ENCODE measurements around the gene DLGAP5. TPM values are rescaled to one million over a fixed set of nuclear protein-coding genes. Genes with fewer than 3 reads are reported as not detected.

DLGAP5 gene
- total RNA-seq, 4 donors from 2014 or later = 4.6 to 16.8 (median 9.0) TPM

- WGBS, 2 donors = 21 to 35% methylated on average over 5 to 9 of the region's 20 CpGs
- DNase-seq = no peak
These were observed 62.8 kb downstream of the DLGAP5 start for GRCh38 chr14:55128386-55129085.

GRCh38 chr14:55127460-55127951, 63.9 kb downstream of the DLGAP5 start:
- Histone ChIP-seq H3K4me3 (no peak overlapping the region), H3K27ac (peak overlapping the region; percentile 71 to 99 (median 98)), H3K36me3 (peaks cover 0 to 9% (median 0%) of the 10 kb centered on the region in 3 donors), H3K9me3 (no peaks in the 10 kb centered on the region), H3K27me3 (no peaks in the 10 kb centered on the region), H3K4me1 (peaks cover 27 to 90% (median 63%) of the 10 kb centered on the region in 3 donors)
- WGBS, 2 donors = 18 to 34% methylated on average over 2 of the region's 2 CpGs
- TF ChIP-seq CTCF (IDR thresholded peaks at IDR 0.05) (no peak), POLR2A (IDR thresholded peaks at IDR 0.05) (no peak)
- no peak for DNase-seq
- intact Hi-C loops (cut with DNase I) = no loop called here

More at GRCh38 chr14:55128386-55129085, 62.8 kb downstream of the DLGAP5 start:
- Histone ChIP-seq H3K27ac (peak overlapping the region; percentile 98 to 99 (median 99)), H3K36me3 (peaks cover 0 to 19% (median 0%) of the 10 kb centered on the region in 3 donors), H3K4me3 (peak overlapping the region; percentile 89 to 93 (median 90)), H3K9me3 (no peaks in the 10 kb centered on the region), H3K4me1 (peaks cover 17 to 90% (median 61%) of the 10 kb centered on the region in 3 donors), H3K27me3 (no peaks in the 10 kb centered on the region)
- intact Hi-C loops (cut with DNase I) = no loop called here
- no peak for TF ChIP-seq CTCF (IDR thresholded peaks at IDR 0.05)
- TF ChIP-seq POLR2A (IDR thresholded peaks at IDR 0.05) = no peak

DNA sequence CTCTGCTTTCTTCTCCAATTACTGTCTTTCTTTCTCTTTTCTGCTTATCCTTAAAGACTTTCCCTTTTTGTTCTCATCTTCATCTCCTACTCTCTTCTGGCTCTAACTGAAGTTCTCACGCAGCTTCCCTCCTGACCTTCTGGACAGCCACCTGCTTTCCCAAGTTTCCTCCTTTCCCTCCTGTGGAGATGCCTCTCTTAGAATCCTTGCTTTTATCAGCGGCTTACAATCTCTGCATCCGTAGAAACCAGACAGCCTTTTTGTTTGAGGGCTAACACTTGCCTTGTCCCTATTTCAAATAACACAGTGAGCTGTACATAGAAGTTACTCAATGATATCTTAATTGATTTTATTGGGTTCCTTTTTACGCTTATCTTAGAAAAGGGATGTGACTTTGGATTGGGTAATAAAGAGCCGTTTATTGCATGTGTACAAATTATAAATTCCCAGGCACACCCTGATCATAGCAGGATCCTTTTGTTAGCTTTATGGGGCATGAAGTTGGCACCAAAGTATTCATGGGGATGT, 64.4 kb downstream of the DLGAP5 start:
- Histone ChIP-seq H3K9me3 (no peaks in the 10 kb centered on the region), H3K4me3 (no peak overlapping the region), H3K4me1 (peaks cover 30 to 90% (median 63%) of the 10 kb centered on the region in 3 donors), H3K27me3 (no peaks in the 10 kb centered on the region), H3K27ac (peak overlapping the region; percentile 71 to 99 (median 98)), H3K36me3 (peaks cover 0 to 8% (median 0%) of the 10 kb centered on the region in 3 donors)
- intact Hi-C loops (cut with DNase I) = no loop called here
- WGBS, 2 donors = 52 to 60% methylated on average over 5 of the region's 5 CpGs
- DNase-seq = no peak
- TF ChIP-seq POLR2A (IDR thresholded peaks at IDR 0.05) (no peak), CTCF (IDR thresholded peaks at IDR 0.05) (no peak)

DNA sequence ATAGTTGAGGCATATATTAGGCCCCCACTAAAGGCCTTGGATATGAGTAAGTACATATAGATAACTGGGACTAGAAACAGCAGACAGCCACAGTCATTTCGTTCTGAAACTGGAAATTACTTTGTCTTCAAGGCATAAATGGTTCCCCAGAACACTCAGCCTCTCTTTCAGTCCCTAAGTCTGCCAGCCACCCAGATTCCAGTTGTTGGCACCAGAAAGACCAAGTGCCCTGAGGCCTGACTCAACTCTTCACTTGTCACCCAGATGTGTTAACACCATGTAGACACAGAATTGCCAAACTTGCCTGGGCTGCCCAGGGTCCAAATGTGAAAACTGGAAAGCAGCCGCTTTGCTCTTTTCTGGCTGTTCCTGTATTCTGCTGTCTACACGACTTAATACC, 65.4 kb downstream of the DLGAP5 start:
- intact Hi-C loops (cut with DNase I) = no loop called here
- 40 to 55% methylated on average over 3 of the region's 3 CpGs for WGBS, 2 donors
- no peak for DNase-seq
- peak overlapping the region; percentile 78 to 99 (median 98) for H3K27ac ChIP-seq
- no peak overlapping the region for H3K4me3 ChIP-seq
- no peaks in the 10 kb centered on the region for H3K9me3 ChIP-seq
- peaks cover 0 to 1% (median 0%) of the 10 kb centered on the region in 3 donors for H3K36me3 ChIP-seq
- peaks cover 35 to 90% (median 63%) of the 10 kb centered on the region in 3 donors for H3K4me1 ChIP-seq
- H3K27me3 ChIP-seq = no peaks in the 10 kb centered on the region
- no peak for TF ChIP-seq POLR2A (IDR thresholded peaks at IDR 0.05)
- no peak for TF ChIP-seq CTCF (IDR thresholded peaks at IDR 0.05)

DNA sequence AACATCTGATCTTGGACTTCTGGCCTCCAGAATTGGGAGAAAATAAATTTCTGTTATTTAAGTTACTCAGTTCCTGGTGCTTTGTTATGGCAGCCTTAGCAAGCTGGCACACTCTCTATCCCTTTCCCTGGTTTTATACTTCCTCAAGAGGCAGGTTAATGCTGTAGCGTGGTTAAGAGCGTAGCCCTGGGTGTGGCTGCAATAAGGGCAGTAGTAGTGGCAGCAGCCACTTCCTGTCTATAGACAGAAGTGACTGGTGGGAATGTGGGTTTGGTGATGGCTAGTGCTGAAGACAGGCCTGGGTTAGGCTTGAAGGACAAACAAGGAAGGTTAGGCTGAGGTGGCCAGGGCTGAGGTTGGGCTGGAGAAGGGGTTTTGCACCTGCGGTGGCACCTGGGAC, 66.0 kb downstream of the DLGAP5 start:
- H3K27ac ChIP-seq = peak overlapping the region; percentile 78 to 99 (median 98)
- no peaks in the 10 kb centered on the region for H3K36me3 ChIP-seq
- peaks cover 41 to 90% (median 64%) of the 10 kb centered on the region in 3 donors for H3K4me1 ChIP-seq
- H3K9me3 ChIP-seq = no peaks in the 10 kb centered on the region
- 60 to 68% methylated on average over 3 of the region's 3 CpGs for WGBS, 2 donors
- no peak for DNase-seq
- intact Hi-C loops (cut with DNase I) = no loop called here
- H3K27me3 ChIP-seq = no peaks in the 10 kb centered on the region
- TF ChIP-seq POLR2A (IDR thresholded peaks at IDR 0.05) (no peak), CTCF (IDR thresholded peaks at IDR 0.05) (no peak)
- no peak overlapping the region for H3K4me3 ChIP-seq

Data from esophagus squamous epithelium (tissue), 5 donors.